Chondrocyte (in vitro differentiated cells): ENCODE results near the gene ST7L. TPM values are rescaled to one million over a fixed set of nuclear protein-coding genes. Genes with fewer than 3 reads are reported as not detected.
A peak's percentile ranks its signal among the peaks of the same experiment; 100 is the strongest.
"Not testable (repeated sequence)": the region's sequence is repeated elsewhere in the genome, so short reads cannot be mapped to it uniquely, and the experiment has no call there.

ENCODE experiments used
- DNase-seq: peaks from one replicate; pipeline ENCODE4 v3.0.0; 2021; ENCODE audit warnings: mixed read lengths, low spot score
- H3K27ac Mint-ChIP-seq: one replicate; pipeline ENCODE4 v1.8.0; 2021; ENCODE audit warnings: mild to moderate bottlenecking, moderate library complexity, mixed read lengths; ENCODE audit not compliant: unreplicated experiment
- H3K27me3 Mint-ChIP-seq: 2 replicates; pipeline ENCODE4 v1.8.0; 2021; ENCODE audit warnings: low read depth, mixed read lengths
- H3K36me3 Mint-ChIP-seq: 2 replicates; pipeline ENCODE4 v1.8.0; 2021; ENCODE audit warnings: low read depth, mixed read lengths
- H3K4me1 Mint-ChIP-seq: 2 replicates; pipeline ENCODE4 v1.8.0; 2021; ENCODE audit warnings: low read depth, mild to moderate bottlenecking, mixed read lengths
- H3K4me3 Mint-ChIP-seq: one replicate; pipeline ENCODE4 v1.8.0; 2021; ENCODE audit warnings: mild to moderate bottlenecking, moderate library complexity, mixed read lengths; ENCODE audit not compliant: unreplicated experiment
- H3K9me3 Mint-ChIP-seq: 2 replicates; pipeline ENCODE4 v1.8.0; 2021; ENCODE audit warnings: low read depth, mixed read lengths
- CTCF ChIP-seq: fragments of 200-600 bp; sonication (generic); IDR thresholded peaks from 2 replicates; pipeline ENCODE4 v1.5.0; 2021; ENCODE audit warnings: antibody characterized with exemption, mild to moderate bottlenecking, moderate library complexity
- total RNA-seq: library from RNA; stranded (reverse); gene quantifications from 3 replicates; pipeline ENCODE4 v1.2.1, GENCODE V29; 2021

The ST7L gene
- total RNA-seq, 1 donor from 2014 or later, result 14.4 TPM

GRCh38 chr1:112626887-112627286, 7.9 kb upstream of the ST7L start:
- DNase-seq, result no peak
- Mint-ChIP-seq H3K27me3 (no peaks in the 10 kb centered on the region), H3K36me3 (peaks cover 4% of the 10 kb centered on the region), H3K4me1 (peaks cover 63% of the 10 kb centered on the region), H3K27ac (no peak overlapping the region), H3K9me3 (no peaks in the 10 kb centered on the region), H3K4me3 (no peak overlapping the region)
- TF ChIP-seq CTCF, result no peak

- no peak overlapping the region for H3K4me3 Mint-ChIP-seq
- no peak overlapping the region for H3K27ac Mint-ChIP-seq
- no peaks in the 10 kb centered on the region for H3K9me3 Mint-ChIP-seq
- peaks cover 64% of the 10 kb centered on the region for H3K4me1 Mint-ChIP-seq
- DNase-seq, result no peak
- peaks cover 4% of the 10 kb centered on the region for H3K36me3 Mint-ChIP-seq
- TF ChIP-seq CTCF, result no peak
- no peaks in the 10 kb centered on the region for H3K27me3 Mint-ChIP-seq
Measured at GRCh38 chr1:112626193-112626592, 7.3 kb upstream of the ST7L start.

GRCh38 chr1:112625696-112626095, 6.8 kb upstream of the ST7L start:
- DNase-seq, result no peak
- peaks cover 64% of the 10 kb centered on the region for H3K4me1 Mint-ChIP-seq
- H3K27me3 Mint-ChIP-seq, result no peaks in the 10 kb centered on the region
- peaks cover 4% of the 10 kb centered on the region for H3K36me3 Mint-ChIP-seq
- no peaks in the 10 kb centered on the region for H3K9me3 Mint-ChIP-seq
- TF ChIP-seq CTCF, result no peak
- no peak overlapping the region for H3K4me3 Mint-ChIP-seq
- H3K27ac Mint-ChIP-seq, result peak overlapping the region; percentile 46

GRCh38 chr1:112624493-112624892, 5.6 kb upstream of the ST7L start:
- DNase-seq, H3K36me3 Mint-ChIP-seq, H3K9me3 Mint-ChIP-seq, H3K27me3 Mint-ChIP-seq, H3K4me3 Mint-ChIP-seq, H3K27ac Mint-ChIP-seq: not testable (repeated sequence)
- H3K4me1 Mint-ChIP-seq, result peaks cover 67% of the 10 kb centered on the region

GRCh38 chr1:112620377-112620695, 1.4 kb upstream of the ST7L start:
- no peaks in the 10 kb centered on the region for H3K36me3 Mint-ChIP-seq
- H3K27ac Mint-ChIP-seq, result peak overlapping the region; percentile 99
- peaks cover 53% of the 10 kb centered on the region for H3K4me1 Mint-ChIP-seq
- TF ChIP-seq CTCF, result no peak
- DNase-seq, result no peak
- H3K4me3 Mint-ChIP-seq, result peak overlapping the region; percentile 98
- no peaks in the 10 kb centered on the region for H3K27me3 Mint-ChIP-seq
- H3K9me3 Mint-ChIP-seq, result no peaks in the 10 kb centered on the region

- H3K27ac Mint-ChIP-seq, result peak within 1 kb of the TSS; percentile 99
- no peaks in the 10 kb centered on the region for H3K27me3 Mint-ChIP-seq
- TF ChIP-seq CTCF, result peak; percentile 33
- no peaks in the 10 kb centered on the region for H3K36me3 Mint-ChIP-seq
- H3K4me1 Mint-ChIP-seq, result peaks cover 47% of the 10 kb centered on the region
- peak within 1 kb of the TSS; percentile 98 for H3K4me3 Mint-ChIP-seq
- no peaks in the 10 kb centered on the region for H3K9me3 Mint-ChIP-seq
- peak; percentile 95 for DNase-seq
Measured at GRCh38 chr1:112619518-112620376, 806 bp upstream of the ST7L start, which contains the start of gene CAPZA1. Gene CAPZA1, plus strand, starts transcription at chr1:112619832. Its CDS starts 13 bp downstream, at chr1:112619845.
